GM12875 (cell line): ENCODE results near the gene KCNJ1.
A peak's percentile ranks its signal among the peaks of the same experiment; 100 is the strongest.

Experiments
- H3K4me3 ChIP-seq: one replicate; pipeline ENCODE4 v1.5.1; 2011; ENCODE audit warnings: low read depth, low read length, control low read depth
- TF ChIP-seq, protein P1 (sequence below): IDR thresholded peaks from 2 replicates; pipeline ENCODE4 v1.5.1; 2011; ENCODE audit warnings: low read depth, mild to moderate bottlenecking, control low read depth, inconsistent platforms, low read length, moderate library complexity, borderline replicate concordance; ENCODE audit not compliant: insufficient read depth

Gene KCNJ1

GRCh38 chr11:128839081-128839480 lies 28.0 kb downstream of the KCNJ1 start:
- TF ChIP-seq, protein P1, sequence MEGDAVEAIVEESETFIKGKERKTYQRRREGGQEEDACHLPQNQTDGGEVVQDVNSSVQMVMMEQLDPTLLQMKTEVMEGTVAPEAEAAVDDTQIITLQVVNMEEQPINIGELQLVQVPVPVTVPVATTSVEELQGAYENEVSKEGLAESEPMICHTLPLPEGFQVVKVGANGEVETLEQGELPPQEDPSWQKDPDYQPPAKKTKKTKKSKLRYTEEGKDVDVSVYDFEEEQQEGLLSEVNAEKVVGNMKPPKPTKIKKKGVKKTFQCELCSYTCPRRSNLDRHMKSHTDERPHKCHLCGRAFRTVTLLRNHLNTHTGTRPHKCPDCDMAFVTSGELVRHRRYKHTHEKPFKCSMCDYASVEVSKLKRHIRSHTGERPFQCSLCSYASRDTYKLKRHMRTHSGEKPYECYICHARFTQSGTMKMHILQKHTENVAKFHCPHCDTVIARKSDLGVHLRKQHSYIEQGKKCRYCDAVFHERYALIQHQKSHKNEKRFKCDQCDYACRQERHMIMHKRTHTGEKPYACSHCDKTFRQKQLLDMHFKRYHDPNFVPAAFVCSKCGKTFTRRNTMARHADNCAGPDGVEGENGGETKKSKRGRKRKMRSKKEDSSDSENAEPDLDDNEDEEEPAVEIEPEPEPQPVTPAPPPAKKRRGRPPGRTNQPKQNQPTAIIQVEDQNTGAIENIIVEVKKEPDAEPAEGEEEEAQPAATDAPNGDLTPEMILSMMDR, result no peak
- no peak overlapping the region for H3K4me3 ChIP-seq

DNA sequence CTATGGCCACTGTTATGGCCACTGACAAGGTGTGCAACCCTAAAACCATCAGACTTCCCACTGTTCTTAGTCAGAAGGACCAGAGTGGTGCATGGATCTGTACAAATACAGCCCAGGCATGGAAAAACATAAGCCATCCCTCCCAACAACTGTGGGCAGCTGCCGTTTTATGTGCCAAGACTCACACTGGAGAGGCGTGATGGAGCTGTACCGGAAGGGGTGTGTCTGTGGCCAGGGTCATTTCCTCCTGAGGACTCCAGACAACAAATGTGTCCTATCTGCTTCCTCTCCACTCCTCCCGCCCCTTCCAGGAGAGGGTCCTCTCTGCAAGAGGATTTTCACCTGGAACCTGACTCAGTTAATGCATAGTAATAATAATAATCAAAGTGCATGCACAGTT lies 29.5 kb downstream of the KCNJ1 start:
- no peak overlapping the region for H3K4me3 ChIP-seq
- TF ChIP-seq, protein P1, result no peak

DNA sequence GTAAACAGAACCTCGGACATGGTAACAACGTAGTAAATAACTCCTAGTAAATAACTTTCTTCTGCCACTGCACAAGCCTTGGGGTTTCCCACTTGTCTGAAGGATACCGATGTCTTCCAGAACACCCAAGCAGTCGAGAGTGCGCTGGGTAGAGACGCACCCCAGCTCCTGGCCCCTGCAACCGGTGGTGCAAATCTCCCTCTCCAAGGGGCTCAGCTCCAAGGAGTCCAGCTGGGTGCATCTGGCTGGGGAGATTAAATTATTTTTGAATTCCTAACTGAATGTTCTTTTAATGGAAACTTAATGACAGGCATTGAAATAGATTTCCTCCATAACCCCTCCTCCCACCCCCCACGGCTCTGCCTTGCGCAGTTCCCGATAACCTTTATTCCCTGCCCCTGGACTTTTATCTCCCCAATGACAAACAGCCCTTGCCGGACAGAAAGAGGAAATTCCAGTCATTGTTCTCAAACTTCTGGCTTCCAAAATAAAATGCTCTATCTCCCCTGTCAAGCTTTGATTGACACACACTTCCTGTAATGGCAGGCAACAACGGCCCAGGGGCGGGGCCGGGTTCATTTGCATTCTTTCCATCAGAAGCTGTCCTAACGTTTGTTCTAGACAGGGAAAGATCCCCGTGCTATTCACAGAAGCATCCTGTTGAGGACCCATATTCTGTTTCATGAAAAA lies 31.2 kb downstream of the KCNJ1 start:
- TF ChIP-seq, protein P1, result no peak

DNA sequence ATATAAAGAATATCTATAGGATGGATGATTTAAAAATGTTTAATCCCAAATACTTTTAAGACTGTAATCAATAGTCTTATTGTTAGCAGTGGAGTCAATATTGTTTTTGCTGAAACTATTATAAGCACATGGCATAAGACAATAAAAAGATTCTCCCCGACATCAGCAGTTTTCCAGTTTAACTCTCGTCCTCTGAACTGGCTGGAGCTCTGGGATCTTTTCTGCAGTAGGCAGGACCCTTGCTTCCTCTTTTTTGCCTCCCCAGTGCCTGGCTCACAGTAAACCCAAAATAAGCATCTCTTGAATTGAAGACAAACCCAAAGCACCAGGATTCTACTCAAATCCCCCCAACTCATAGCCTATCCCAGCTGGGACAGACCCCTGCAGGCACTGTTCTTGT lies 32.9 kb downstream of the KCNJ1 start:
- TF ChIP-seq, protein P1, result no peak
- H3K4me3 ChIP-seq, result no peak overlapping the region

More for the DNA sequence above, 31.2 kb downstream of the KCNJ1 start:
- H3K4me3 ChIP-seq, result no peak overlapping the region

GRCh38 chr11:128832121-128832497 lies 35.0 kb downstream of the KCNJ1 start:
- H3K4me3 ChIP-seq, result no peak overlapping the region
- TF ChIP-seq, protein P1, result no peak

DNA sequence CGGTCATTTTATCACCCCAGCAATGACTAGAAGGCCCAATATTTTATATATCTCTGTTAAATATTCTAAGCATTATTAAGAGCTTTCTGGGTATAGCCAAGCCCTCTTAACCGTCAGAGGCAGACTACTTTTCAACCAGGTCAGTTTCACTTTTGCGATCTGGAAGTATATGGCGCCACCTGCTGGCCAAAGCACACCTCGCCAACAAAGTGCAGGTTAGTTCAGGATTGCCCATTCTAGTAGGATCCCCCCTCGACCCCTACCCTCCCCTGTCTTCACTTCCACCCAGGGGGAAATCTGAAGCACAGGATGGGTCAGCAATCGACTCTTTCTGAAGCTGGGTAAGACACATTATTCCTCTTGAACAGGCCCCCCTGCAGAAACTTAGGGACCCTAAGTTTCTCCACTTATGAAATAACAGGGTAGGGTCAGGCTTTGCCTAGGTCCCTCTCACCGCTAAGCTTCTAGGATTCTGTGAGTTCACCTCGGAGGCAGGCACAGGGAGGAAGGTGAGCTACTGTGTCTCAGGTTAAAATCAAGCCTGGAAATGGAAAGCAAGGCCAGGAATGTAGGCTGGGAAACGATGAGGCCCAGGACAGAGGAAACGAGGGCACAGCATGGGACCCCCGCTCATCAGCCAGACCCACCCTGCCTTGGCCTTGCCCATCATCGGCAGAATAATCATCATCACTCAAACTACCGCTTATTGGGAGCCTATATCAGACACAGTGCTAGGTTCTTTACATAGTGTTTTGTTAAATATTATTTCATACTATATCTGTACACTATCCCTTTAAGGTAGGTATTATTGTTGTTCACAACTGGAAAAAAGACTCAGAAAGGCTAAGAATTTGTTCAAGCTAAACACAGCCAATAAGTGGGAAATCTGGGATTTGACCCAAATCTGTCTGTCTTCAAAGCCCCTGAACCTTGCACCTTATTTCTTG lies 35.6 kb downstream of the KCNJ1 start:
- no peak overlapping the region for H3K4me3 ChIP-seq

More for the DNA sequence above, 35.6 kb downstream of the KCNJ1 start:
- TF ChIP-seq, protein P1, result peak; percentile 77
